Measurements from ENCODE around the gene CHRNG.

The CHRNG gene

GRCh38 chr2:232574674-232575403 lies 35.3 kb downstream of the CHRNG start:
- DNase-seq (ENCODE audit: low read depth, low spot score): no peak

- no peak for DNase-seq (ENCODE audit: low read depth, low spot score)
Observed at GRCh38 chr2:232575404-232575746, 35.9 kb downstream of the CHRNG start.

GRCh38 chr2:232576995-232577394 lies 37.5 kb downstream of the CHRNG start:
- DNase-seq (ENCODE audit: low read depth, low spot score): no peak

GRCh38 chr2:232577841-232578240 lies 38.3 kb downstream of the CHRNG start:
- no peak for DNase-seq (ENCODE audit: low read depth, low spot score)

- no peak for DNase-seq (ENCODE audit: low read depth, low spot score)
Observed at GRCh38 chr2:232578626-232579025, 39.1 kb downstream of the CHRNG start.

GRCh38 chr2:232580648-232580981 lies 41.1 kb downstream of the CHRNG start:
- DNase-seq (ENCODE audit: low read depth, low spot score): no peak

- DNase-seq (ENCODE audit: low read depth, low spot score): no peak
Observed at GRCh38 chr2:232581725-232582124, 42.2 kb downstream of the CHRNG start.

- DNase-seq (ENCODE audit: low read depth, low spot score): no peak
Observed at GRCh38 chr2:232584238-232584637, 44.7 kb downstream of the CHRNG start.

GRCh38 chr2:232586943-232587505 lies 47.5 kb downstream of the CHRNG start:
- DNase-seq (ENCODE audit: low read depth, low spot score): no peak

GRCh38 chr2:232587512-232587911 lies 48.0 kb downstream of the CHRNG start:
- no peak for DNase-seq (ENCODE audit: low read depth, low spot score)

- no peak for DNase-seq (ENCODE audit: low read depth, low spot score)
Observed at GRCh38 chr2:232588031-232588430, 48.5 kb downstream of the CHRNG start.

- DNase-seq (ENCODE audit: low read depth, low spot score): no peak
Observed at GRCh38 chr2:232588680-232589585, 49.4 kb downstream of the CHRNG start.

GRCh38 chr2:232592772-232593395 lies 53.4 kb downstream of the CHRNG start:
- DNase-seq (ENCODE audit: low read depth, low spot score): no peak

- DNase-seq (ENCODE audit: low read depth, low spot score): no peak
Observed at GRCh38 chr2:232593982-232594381, 54.5 kb downstream of the CHRNG start.
